IMR-90 (cell line): ENCODE data around the gene UBXN2A.

Experiments
- POLR2A ChIP-seq: IDR thresholded peaks from 2 replicates; pipeline ENCODE4 v1.6.1; 2012; ENCODE audit warnings: mild to moderate bottlenecking, low read depth, low read length
- TF ChIP-seq, protein P1 (sequence below): conservative IDR thresholded peaks from 2 replicates; pipeline ENCODE4 v1.5.1; 2012; ENCODE audit warnings: mild to moderate bottlenecking, low read depth, low read length, improper control_type of control experiment

DNA sequence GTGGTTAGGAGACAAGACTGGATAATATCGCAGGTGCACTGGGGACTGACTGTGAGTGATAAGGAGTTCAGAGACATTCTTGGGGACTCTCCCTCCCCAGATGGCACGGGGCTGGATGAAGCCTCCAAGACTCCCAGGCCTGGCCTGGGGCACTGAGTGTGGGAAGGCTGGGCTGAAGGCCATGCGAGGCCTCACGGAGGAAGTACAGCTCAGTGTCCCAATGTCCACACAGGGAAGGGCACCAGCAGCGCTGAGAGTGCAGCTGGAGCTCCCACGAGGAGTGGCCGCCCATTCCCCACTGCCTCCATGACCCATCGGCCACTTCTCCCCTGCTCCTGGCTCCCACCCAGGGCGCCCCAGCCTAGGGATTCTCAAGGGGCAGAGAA lies 76.1 kb downstream of the UBXN2A start:
- TF ChIP-seq, protein P1, sequence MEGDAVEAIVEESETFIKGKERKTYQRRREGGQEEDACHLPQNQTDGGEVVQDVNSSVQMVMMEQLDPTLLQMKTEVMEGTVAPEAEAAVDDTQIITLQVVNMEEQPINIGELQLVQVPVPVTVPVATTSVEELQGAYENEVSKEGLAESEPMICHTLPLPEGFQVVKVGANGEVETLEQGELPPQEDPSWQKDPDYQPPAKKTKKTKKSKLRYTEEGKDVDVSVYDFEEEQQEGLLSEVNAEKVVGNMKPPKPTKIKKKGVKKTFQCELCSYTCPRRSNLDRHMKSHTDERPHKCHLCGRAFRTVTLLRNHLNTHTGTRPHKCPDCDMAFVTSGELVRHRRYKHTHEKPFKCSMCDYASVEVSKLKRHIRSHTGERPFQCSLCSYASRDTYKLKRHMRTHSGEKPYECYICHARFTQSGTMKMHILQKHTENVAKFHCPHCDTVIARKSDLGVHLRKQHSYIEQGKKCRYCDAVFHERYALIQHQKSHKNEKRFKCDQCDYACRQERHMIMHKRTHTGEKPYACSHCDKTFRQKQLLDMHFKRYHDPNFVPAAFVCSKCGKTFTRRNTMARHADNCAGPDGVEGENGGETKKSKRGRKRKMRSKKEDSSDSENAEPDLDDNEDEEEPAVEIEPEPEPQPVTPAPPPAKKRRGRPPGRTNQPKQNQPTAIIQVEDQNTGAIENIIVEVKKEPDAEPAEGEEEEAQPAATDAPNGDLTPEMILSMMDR, result no peak
- TF ChIP-seq POLR2A, result no peak
